Nephron progenitor cell (in vitro differentiated cells): Measurements from ENCODE around the gene KRI1.

Experiments used
- DNase-seq: peaks from one replicate; pipeline ENCODE4 v3.0.0; 2021
- H3K27ac Mint-ChIP-seq: 2 replicates; pipeline ENCODE4 v1.8.0; 2021; ENCODE audit warnings: mild to moderate bottlenecking, moderate library complexity, mixed read lengths
- H3K27me3 Mint-ChIP-seq: 2 replicates; pipeline ENCODE4 v1.8.0; 2021; ENCODE audit warnings: mild to moderate bottlenecking, low read depth, mixed read lengths; ENCODE audit not compliant: poor library complexity
- H3K36me3 Mint-ChIP-seq: 2 replicates; pipeline ENCODE4 v1.8.0; 2021; ENCODE audit warnings: low read depth, mixed read lengths
- H3K4me1 Mint-ChIP-seq: 2 replicates; pipeline ENCODE4 v1.8.0; 2021; ENCODE audit warnings: mixed read lengths
- H3K4me3 Mint-ChIP-seq: 2 replicates; pipeline ENCODE4 v1.8.0; 2021; ENCODE audit warnings: mild to moderate bottlenecking, moderate library complexity, mixed read lengths
- H3K9me3 Mint-ChIP-seq: 2 replicates; pipeline ENCODE4 v1.8.0; 2021; ENCODE audit warnings: mild to moderate bottlenecking, moderate library complexity, mixed read lengths
- TF ChIP-seq, protein P1 (sequence below): fragments of 200-600 bp; sonication (generic); IDR thresholded peaks from 2 replicates; pipeline ENCODE4 v1.5.0; 2021; ENCODE audit warnings: antibody characterized with exemption

The KRI1 gene

GRCh38 chr19:10510301-10510802, 55.5 kb downstream of the KRI1 start:
- peak; percentile 81 for DNase-seq
- Mint-ChIP-seq H3K27me3 (peaks cover 24% of the 10 kb centered on the region), H3K36me3 (peaks cover 11% of the 10 kb centered on the region), H3K4me3 (no peak overlapping the region), H3K4me1 (peaks cover 5% of the 10 kb centered on the region), H3K9me3 (no peaks in the 10 kb centered on the region), H3K27ac (no peak overlapping the region)
- TF ChIP-seq, protein P1, sequence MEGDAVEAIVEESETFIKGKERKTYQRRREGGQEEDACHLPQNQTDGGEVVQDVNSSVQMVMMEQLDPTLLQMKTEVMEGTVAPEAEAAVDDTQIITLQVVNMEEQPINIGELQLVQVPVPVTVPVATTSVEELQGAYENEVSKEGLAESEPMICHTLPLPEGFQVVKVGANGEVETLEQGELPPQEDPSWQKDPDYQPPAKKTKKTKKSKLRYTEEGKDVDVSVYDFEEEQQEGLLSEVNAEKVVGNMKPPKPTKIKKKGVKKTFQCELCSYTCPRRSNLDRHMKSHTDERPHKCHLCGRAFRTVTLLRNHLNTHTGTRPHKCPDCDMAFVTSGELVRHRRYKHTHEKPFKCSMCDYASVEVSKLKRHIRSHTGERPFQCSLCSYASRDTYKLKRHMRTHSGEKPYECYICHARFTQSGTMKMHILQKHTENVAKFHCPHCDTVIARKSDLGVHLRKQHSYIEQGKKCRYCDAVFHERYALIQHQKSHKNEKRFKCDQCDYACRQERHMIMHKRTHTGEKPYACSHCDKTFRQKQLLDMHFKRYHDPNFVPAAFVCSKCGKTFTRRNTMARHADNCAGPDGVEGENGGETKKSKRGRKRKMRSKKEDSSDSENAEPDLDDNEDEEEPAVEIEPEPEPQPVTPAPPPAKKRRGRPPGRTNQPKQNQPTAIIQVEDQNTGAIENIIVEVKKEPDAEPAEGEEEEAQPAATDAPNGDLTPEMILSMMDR, result peak; percentile 87

DNA sequence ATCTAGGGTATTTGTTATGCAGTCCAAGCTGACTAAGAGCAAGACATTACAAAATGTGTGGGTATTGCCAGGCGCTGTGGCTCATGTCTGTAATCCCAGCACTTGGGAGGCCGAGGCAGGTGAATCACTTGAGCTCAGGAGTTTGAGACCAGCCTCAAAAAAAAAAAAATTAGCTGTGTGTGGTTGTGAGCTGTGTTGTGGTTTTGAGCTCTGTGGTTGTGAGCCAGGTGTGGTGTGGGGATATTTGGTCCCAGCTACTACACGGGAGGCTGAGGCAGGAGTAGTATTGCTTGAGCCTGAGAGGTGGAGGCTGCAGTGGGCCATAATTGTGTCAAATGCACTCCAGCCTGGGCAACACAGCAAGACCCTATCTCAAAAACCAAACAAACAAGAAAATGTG, 57.1 kb downstream of the KRI1 start:
- Mint-ChIP-seq H3K27me3 (peaks cover 21% of the 10 kb centered on the region), H3K27ac (no peak overlapping the region), H3K36me3 (peaks cover 8% of the 10 kb centered on the region), H3K4me1 (no peaks in the 10 kb centered on the region), H3K9me3 (no peaks in the 10 kb centered on the region), H3K4me3 (no peak overlapping the region)
- TF ChIP-seq, protein P1, result no peak
- no peak for DNase-seq

- TF ChIP-seq, protein P1, result no peak
- H3K9me3 Mint-ChIP-seq, result no peaks in the 10 kb centered on the region
- H3K27me3 Mint-ChIP-seq, result peaks cover 15% of the 10 kb centered on the region
- no peak for DNase-seq
- H3K36me3 Mint-ChIP-seq, result peaks cover 2% of the 10 kb centered on the region
- H3K4me1 Mint-ChIP-seq, result no peaks in the 10 kb centered on the region
- H3K27ac Mint-ChIP-seq, result no peak overlapping the region
- no peak overlapping the region for H3K4me3 Mint-ChIP-seq
Measured at GRCh38 chr19:10508036-10508435, 57.8 kb downstream of the KRI1 start.

GRCh38 chr19:10505583-10506229, 60.1 kb downstream of the KRI1 start:
- Mint-ChIP-seq H3K36me3 (no peaks in the 10 kb centered on the region), H3K9me3 (no peaks in the 10 kb centered on the region), H3K27me3 (peaks cover 4% of the 10 kb centered on the region), H3K4me1 (peaks cover 10% of the 10 kb centered on the region), H3K27ac (no peak overlapping the region), H3K4me3 (peak overlapping the region; percentile 30)
- DNase-seq, result peak; percentile 77
- TF ChIP-seq, protein P1, result peak; percentile 74
